Spleen (tissue), 11 donors: Measurements from ENCODE around the gene POLR2F. TPM values are rescaled to one million over a fixed set of nuclear protein-coding genes. Genes with fewer than 3 reads are reported as not detected.

Experiments
- DNase-seq: peaks from one replicate; pipeline ENCODE4 v3.0.0-alpha.2; 2020
- H3K27ac ChIP-seq, 8 donors: fragments of 200-600 bp; sonication (generic) in 7 of 8; 1 replicate in 4 of 8; 2 replicates in 4 of 8; pipeline versions ENCODE4 v1.5.0 to v1.8.0; 2016 to 2021; ENCODE audit warnings: inconsistent platforms in 4 of 8, mild to moderate bottlenecking in 4 of 8, moderate library complexity in 1 of 8
- H3K27me3 ChIP-seq, 7 donors: fragments of 200-600 bp; sonication (generic) in 6 of 7; replicated peaks in 1 of 7; 1 replicate in 4 of 7; 2 replicates in 3 of 7; pipeline versions ENCODE4 v1.5.0 to v1.8.0; 2016 to 2021; ENCODE audit warnings: inconsistent platforms in 3 of 7, mild to moderate bottlenecking in 1 of 7
- H3K36me3 ChIP-seq, 6 donors: fragments of 200-600 bp; sonication (generic) in 5 of 6; 1 replicate in 4 of 6; 2 replicates in 2 of 6; pipeline versions ENCODE4 v1.5.0 to v1.8.0; 2016 to 2021; ENCODE audit warnings: inconsistent platforms in 2 of 6
- H3K4me1 ChIP-seq, 6 donors: fragments of 200-600 bp; sonication (generic) in 5 of 6; 1 replicate in 3 of 6; 2 replicates in 3 of 6; pipeline versions ENCODE4 v1.5.0 to v1.8.0; 2016 to 2021; ENCODE audit warnings: inconsistent platforms in 3 of 6
- H3K4me3 ChIP-seq, 8 donors: fragments of 200-600 bp; sonication (generic) in 7 of 8; 1 replicate in 4 of 8; 2 replicates in 4 of 8; pipeline versions ENCODE4 v1.5.0 to v1.8.0; 2016 to 2021; ENCODE audit warnings: inconsistent platforms in 4 of 8, mild to moderate bottlenecking in 4 of 8, moderate library complexity in 2 of 8
- H3K9me3 ChIP-seq, 8 donors: fragments of 200-600 bp; sonication (generic) in 7 of 8; 1 replicate in 4 of 8; 2 replicates in 4 of 8; pipeline versions ENCODE4 v1.5.0 to v1.8.0; 2016 to 2021; ENCODE audit warnings: inconsistent platforms in 4 of 8
- POLR2A ChIP-seq, 3 donors: fragments of 450-650 bp; IDR thresholded peaks; one replicate each; pipeline ENCODE4 v1.5.1; 2017; ENCODE audit warnings: antibody characterized with exemption in 3 of 3, mild to moderate bottlenecking in 1 of 3
- POLR2AphosphoS5 ChIP-seq, 3 donors: sonication (generic); formaldehyde crosslinking; IDR thresholded peaks; one replicate each; pipeline ENCODE4 v1.5.1; 2017; ENCODE audit warnings: antibody characterized with exemption in 3 of 3
- WGBS, 5 donors: extraction: QIAGEN DNeasy Blood & Tissue Kit in 3 of 5; methylation state at CpG; one replicate each; pipeline versions ENCODE4 v1.1.5 to v1.1.7; 2013 to 2018; 5-methylcytosine and 5-hydroxymethylcytosine counted together
- intact Hi-C: fragments of 100-400 bp; cut with DNase I; formaldehyde crosslinking; loops from one replicate; pipeline ENCODE4 v1.15.0; 2023; ENCODE audit warnings: low total_unique reads
- polyA plus RNA-seq, 3 donors: library from polyadenylated mRNA; stranded (reverse); fragments of 200-250 nt; gene quantifications; one replicate each; pipeline ENCODE4 v1.2.1, GENCODE V29; 2013
- total RNA-seq, 7 donors: library from RNA; depleted of rRNA in 3 of 7; stranded (reverse); fragments of >200 nt in 3 of 7; fragmentation: NEBNext Ultra II Directional in 4 of 7; extraction: Animal tissue kit (Norgen Biotek cat#: 25700) in 4 of 7; gene quantifications; one replicate each; pipeline versions ENCODE4 v1.1.0 to v1.2.1, GENCODE V29; 2016 to 2021
- TF ChIP-seq, protein P1 (sequence below), 11 experiments: fragments of 200-600 bp in 7 of 11; fragments of 450-650 bp in 4 of 11; sonication (generic) in 4 of 11; IDR thresholded peaks in 8 of 11; conservative IDR thresholded peaks in 3 of 11; 1 replicate in 7 of 11; 2 replicates in 4 of 11; pipeline versions ENCODE4 v1.4.0 to v1.8.0; 2016 to 2021; ENCODE audit warnings: antibody characterized with exemption in 11 of 11, inconsistent platforms in 4 of 11, mild to moderate bottlenecking in 1 of 11
- donor health status: healthy with polysubstance abuse.
- donor health status: DM: no; HTN: no; CAD: no; lungs with moderate emphysema.
- donor health status: DM: no; HTN: no; CAD: no.
- donor health status: Bipolar disorder and iron deficiency.
- donor health status: healthy.
- donor health status: DM: no; HTN: no; CAD: no.
- donor health status: DM: yes; HTN: yes; CAD: no.

The POLR2F gene
- total and polyA plus RNA-seq, 10 donors, result 28.0 to 111 (median 37.4) TPM

DNA sequence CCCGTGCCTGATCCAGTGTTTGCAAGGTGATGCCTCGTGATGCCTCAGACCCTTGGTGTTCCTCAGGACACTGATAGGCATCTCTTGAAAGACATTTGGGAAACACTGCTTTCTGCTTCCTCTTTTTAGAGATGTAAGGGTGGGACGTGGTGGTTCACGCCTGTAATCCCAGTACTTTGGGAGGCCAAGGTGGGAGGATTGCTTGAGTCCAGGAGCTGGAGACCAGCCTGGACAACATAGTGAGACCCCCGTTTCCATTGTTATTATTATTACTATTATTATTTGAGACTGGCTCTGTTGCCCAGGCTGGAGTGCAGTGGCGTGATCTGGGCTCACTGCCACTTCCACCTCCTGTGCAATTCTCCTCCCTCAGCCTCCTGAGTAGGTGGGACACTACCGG lies 37.4 kb downstream of the POLR2F start:
- WGBS, 5 donors, result 84 to 90% (median 88%) methylated on average over 7 of the region's 7 CpGs
- DNase-seq, result no peak
- no peaks in the 10 kb centered on the region for H3K27me3 ChIP-seq
- H3K4me1 ChIP-seq, result peaks cover 0 to 24% (median 5%) of the 10 kb centered on the region in 6 donors
- intact Hi-C loops, result no loop called here
- no peak overlapping the region for H3K27ac ChIP-seq
- no peaks in the 10 kb centered on the region for H3K9me3 ChIP-seq
- peaks cover 0 to 19% (median 0%) of the 10 kb centered on the region in 6 donors for H3K36me3 ChIP-seq
- TF ChIP-seq, protein P1, sequence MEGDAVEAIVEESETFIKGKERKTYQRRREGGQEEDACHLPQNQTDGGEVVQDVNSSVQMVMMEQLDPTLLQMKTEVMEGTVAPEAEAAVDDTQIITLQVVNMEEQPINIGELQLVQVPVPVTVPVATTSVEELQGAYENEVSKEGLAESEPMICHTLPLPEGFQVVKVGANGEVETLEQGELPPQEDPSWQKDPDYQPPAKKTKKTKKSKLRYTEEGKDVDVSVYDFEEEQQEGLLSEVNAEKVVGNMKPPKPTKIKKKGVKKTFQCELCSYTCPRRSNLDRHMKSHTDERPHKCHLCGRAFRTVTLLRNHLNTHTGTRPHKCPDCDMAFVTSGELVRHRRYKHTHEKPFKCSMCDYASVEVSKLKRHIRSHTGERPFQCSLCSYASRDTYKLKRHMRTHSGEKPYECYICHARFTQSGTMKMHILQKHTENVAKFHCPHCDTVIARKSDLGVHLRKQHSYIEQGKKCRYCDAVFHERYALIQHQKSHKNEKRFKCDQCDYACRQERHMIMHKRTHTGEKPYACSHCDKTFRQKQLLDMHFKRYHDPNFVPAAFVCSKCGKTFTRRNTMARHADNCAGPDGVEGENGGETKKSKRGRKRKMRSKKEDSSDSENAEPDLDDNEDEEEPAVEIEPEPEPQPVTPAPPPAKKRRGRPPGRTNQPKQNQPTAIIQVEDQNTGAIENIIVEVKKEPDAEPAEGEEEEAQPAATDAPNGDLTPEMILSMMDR (IDR thresholded peaks at IDR 0.05 in 8 of 11, conservative IDR thresholded peaks at IDR 0.05 in 3 of 11), result no peak
- TF ChIP-seq POLR2AphosphoS5 (IDR thresholded peaks at IDR 0.05), result no peak
- TF ChIP-seq POLR2A (IDR thresholded peaks at IDR 0.05), result no peak
- no peak overlapping the region for H3K4me3 ChIP-seq

GRCh38 chr22:37991731-37992442 lies 38.4 kb downstream of the POLR2F start:
- no peaks in the 10 kb centered on the region for H3K27me3 ChIP-seq
- H3K4me3 ChIP-seq, result no peak overlapping the region
- intact Hi-C loops, result no loop called here
- no peak for DNase-seq
- 69 to 85% (median 83%) methylated on average over 6 of the region's 6 CpGs for WGBS, 5 donors
- TF ChIP-seq, protein P1 (IDR thresholded peaks at IDR 0.05 in 8 of 11, conservative IDR thresholded peaks at IDR 0.05 in 3 of 11), result no peak
- no peak for TF ChIP-seq POLR2AphosphoS5 (IDR thresholded peaks at IDR 0.05)
- TF ChIP-seq POLR2A (IDR thresholded peaks at IDR 0.05), result no peak
- H3K36me3 ChIP-seq, result peaks cover 0 to 8% (median 0%) of the 10 kb centered on the region in 6 donors
- H3K9me3 ChIP-seq, result no peaks in the 10 kb centered on the region
- H3K4me1 ChIP-seq, result peaks cover 0 to 35% (median 16%) of the 10 kb centered on the region in 6 donors
- H3K27ac ChIP-seq, result no peak overlapping the region

- peak overlapping the region in 5 of 8 donors; percentile 10 to 66 (median 64) for H3K27ac ChIP-seq
- no peaks in the 10 kb centered on the region for H3K9me3 ChIP-seq
- peaks cover 0 to 39% (median 17%) of the 10 kb centered on the region in 6 donors for H3K4me1 ChIP-seq
- no peak overlapping the region for H3K4me3 ChIP-seq
- no peaks in the 10 kb centered on the region for H3K36me3 ChIP-seq
- no peak for DNase-seq
- WGBS, 5 donors, result 57 to 68% (median 61%) methylated on average over 5 to 6 of the region's 6 CpGs
- intact Hi-C loops, result no loop called here
- no peaks in the 10 kb centered on the region for H3K27me3 ChIP-seq
- TF ChIP-seq POLR2AphosphoS5 (IDR thresholded peaks at IDR 0.05), result no peak
- no peak for TF ChIP-seq POLR2A (IDR thresholded peaks at IDR 0.05)
- TF ChIP-seq, protein P1 (IDR thresholded peaks at IDR 0.05 in 8 of 11, conservative IDR thresholded peaks at IDR 0.05 in 3 of 11), result no peak
These were observed 40.5 kb downstream of the POLR2F start for GRCh38 chr22:37994049-37994448.

- TF ChIP-seq POLR2A (IDR thresholded peaks at IDR 0.05), result no peak
- no peak for TF ChIP-seq POLR2AphosphoS5 (IDR thresholded peaks at IDR 0.05)
- TF ChIP-seq, protein P1 (IDR thresholded peaks at IDR 0.05 in 8 of 11, conservative IDR thresholded peaks at IDR 0.05 in 3 of 11), result no peak
- no peak for DNase-seq
- Histone ChIP-seq H3K36me3 (no peaks in the 10 kb centered on the region), H3K4me3 (no peak overlapping the region), H3K27me3 (no peaks in the 10 kb centered on the region), H3K27ac (peak overlapping the region in 4 of 8 donors; percentile 33 to 66 (median 65)), H3K4me1 (peaks cover 0 to 39% (median 17%) of the 10 kb centered on the region in 6 donors), H3K9me3 (no peaks in the 10 kb centered on the region)
- intact Hi-C loops, result no loop called here
- WGBS, 5 donors, result 78 to 92% (median 90%) methylated on average over 6 of the region's 6 CpGs
These were observed 41.5 kb downstream of the POLR2F start for GRCh38 chr22:37994982-37995381.
